Spleen (tissue), 11 donors: Measurements from ENCODE around the gene JOSD1. TPM values are rescaled to one million over a fixed set of nuclear protein-coding genes. Genes with fewer than 3 reads are reported as not detected.

ENCODE experiments used
- DNase-seq: peaks from one replicate; pipeline ENCODE4 v3.0.0-alpha.2; 2020
- H3K27ac ChIP-seq, 8 donors: fragments of 200-600 bp; sonication (generic) in 7 of 8; 1 replicate in 4 of 8; 2 replicates in 4 of 8; pipeline versions ENCODE4 v1.5.0 to v1.8.0; 2016 to 2021; ENCODE audit warnings: inconsistent platforms in 4 of 8, mild to moderate bottlenecking in 4 of 8, moderate library complexity in 1 of 8
- H3K27me3 ChIP-seq, 7 donors: fragments of 200-600 bp; sonication (generic) in 6 of 7; replicated peaks in 1 of 7; 1 replicate in 4 of 7; 2 replicates in 3 of 7; pipeline versions ENCODE4 v1.5.0 to v1.8.0; 2016 to 2021; ENCODE audit warnings: inconsistent platforms in 3 of 7, mild to moderate bottlenecking in 1 of 7
- H3K36me3 ChIP-seq, 6 donors: fragments of 200-600 bp; sonication (generic) in 5 of 6; 1 replicate in 4 of 6; 2 replicates in 2 of 6; pipeline versions ENCODE4 v1.5.0 to v1.8.0; 2016 to 2021; ENCODE audit warnings: inconsistent platforms in 2 of 6
- H3K4me1 ChIP-seq, 6 donors: fragments of 200-600 bp; sonication (generic) in 5 of 6; 1 replicate in 3 of 6; 2 replicates in 3 of 6; pipeline versions ENCODE4 v1.5.0 to v1.8.0; 2016 to 2021; ENCODE audit warnings: inconsistent platforms in 3 of 6
- H3K4me3 ChIP-seq, 8 donors: fragments of 200-600 bp; sonication (generic) in 7 of 8; 1 replicate in 4 of 8; 2 replicates in 4 of 8; pipeline versions ENCODE4 v1.5.0 to v1.8.0; 2016 to 2021; ENCODE audit warnings: inconsistent platforms in 4 of 8, mild to moderate bottlenecking in 4 of 8, moderate library complexity in 2 of 8
- H3K9me3 ChIP-seq, 8 donors: fragments of 200-600 bp; sonication (generic) in 7 of 8; 1 replicate in 4 of 8; 2 replicates in 4 of 8; pipeline versions ENCODE4 v1.5.0 to v1.8.0; 2016 to 2021; ENCODE audit warnings: inconsistent platforms in 4 of 8
- CTCF ChIP-seq, 11 experiments: fragments of 200-600 bp in 7 of 11; fragments of 450-650 bp in 4 of 11; sonication (generic) in 4 of 11; IDR thresholded peaks in 8 of 11; conservative IDR thresholded peaks in 3 of 11; 1 replicate in 7 of 11; 2 replicates in 4 of 11; pipeline versions ENCODE4 v1.4.0 to v1.8.0; 2016 to 2021; ENCODE audit warnings: antibody characterized with exemption in 11 of 11, inconsistent platforms in 4 of 11, mild to moderate bottlenecking in 1 of 11
- POLR2A ChIP-seq, 3 donors: fragments of 450-650 bp; IDR thresholded peaks; one replicate each; pipeline ENCODE4 v1.5.1; 2017; ENCODE audit warnings: antibody characterized with exemption in 3 of 3, mild to moderate bottlenecking in 1 of 3
- POLR2AphosphoS5 ChIP-seq, 3 donors: sonication (generic); formaldehyde crosslinking; IDR thresholded peaks; one replicate each; pipeline ENCODE4 v1.5.1; 2017; ENCODE audit warnings: antibody characterized with exemption in 3 of 3
- WGBS, 5 donors: extraction: QIAGEN DNeasy Blood & Tissue Kit in 3 of 5; methylation state at CpG; one replicate each; pipeline versions ENCODE4 v1.1.5 to v1.1.7; 2013 to 2018; 5-methylcytosine and 5-hydroxymethylcytosine counted together
- intact Hi-C: fragments of 100-400 bp; cut with DNase I; formaldehyde crosslinking; loops from one replicate; pipeline ENCODE4 v1.15.0; 2023; ENCODE audit warnings: low total_unique reads
- polyA plus RNA-seq, 3 donors: library from polyadenylated mRNA; stranded (reverse); fragments of 200-250 nt; gene quantifications; one replicate each; pipeline ENCODE4 v1.2.1, GENCODE V29; 2013
- total RNA-seq, 7 donors: library from RNA; depleted of rRNA in 3 of 7; stranded (reverse); fragments of >200 nt in 3 of 7; fragmentation: NEBNext Ultra II Directional in 4 of 7; extraction: Animal tissue kit (Norgen Biotek cat#: 25700) in 4 of 7; gene quantifications; one replicate each; pipeline versions ENCODE4 v1.1.0 to v1.2.1, GENCODE V29; 2016 to 2021
- donor health status: healthy with polysubstance abuse.
- donor health status: DM: no; HTN: no; CAD: no; lungs with moderate emphysema.
- donor health status: DM: no; HTN: no; CAD: no.
- donor health status: Bipolar disorder and iron deficiency.
- donor health status: healthy.
- donor health status: DM: no; HTN: no; CAD: no.
- donor health status: DM: yes; HTN: yes; CAD: no.

JOSD1 gene
- total and polyA plus RNA-seq, 10 donors, result 10.1 to 54.2 (median 33.2) TPM

GRCh38 chr22:38730411-38730871 is 29.7 kb upstream of the JOSD1 start:
- TF ChIP-seq POLR2A (IDR thresholded peaks at IDR 0.05) (no peak), CTCF (IDR thresholded peaks at IDR 0.05 in 8 of 11, conservative IDR thresholded peaks at IDR 0.05 in 3 of 11) (no peak), POLR2AphosphoS5 (IDR thresholded peaks at IDR 0.05) (peak; percentile 38 to 75 (median 60))
- Histone ChIP-seq H3K27ac (no peak overlapping the region), H3K4me1 (peaks cover 5 to 60% (median 20%) of the 10 kb centered on the region in 6 donors), H3K36me3 (peaks cover 0 to 100% (median 89%) of the 10 kb centered on the region in 6 donors), H3K27me3 (no peaks in the 10 kb centered on the region), H3K9me3 (no peaks in the 10 kb centered on the region), H3K4me3 (no peak overlapping the region)
- intact Hi-C loops, result no loop called here
- WGBS, 5 donors, result 94 to 96% (median 95%) methylated on average over 6 to 13 of the region's 13 CpGs
- peak; percentile 59 for DNase-seq

- intact Hi-C loops, result no loop called here
- no peaks in the 10 kb centered on the region for H3K9me3 ChIP-seq
- H3K36me3 ChIP-seq, result peaks cover 0 to 100% (median 89%) of the 10 kb centered on the region in 6 donors
- peaks cover 5 to 55% (median 18%) of the 10 kb centered on the region in 6 donors for H3K4me1 ChIP-seq
- peak; percentile 63 for DNase-seq
- no peak overlapping the region for H3K4me3 ChIP-seq
- no peak overlapping the region for H3K27ac ChIP-seq
- 88 to 94% (median 90%) methylated on average over 6 of the region's 6 CpGs for WGBS, 5 donors
- no peaks in the 10 kb centered on the region for H3K27me3 ChIP-seq
- no peak for TF ChIP-seq POLR2AphosphoS5 (IDR thresholded peaks at IDR 0.05)
- no peak for TF ChIP-seq CTCF (IDR thresholded peaks at IDR 0.05 in 8 of 11, conservative IDR thresholded peaks at IDR 0.05 in 3 of 11)
- TF ChIP-seq POLR2A (IDR thresholded peaks at IDR 0.05), result no peak
These were observed 29.2 kb upstream of the JOSD1 start for GRCh38 chr22:38729946-38730345.

GRCh38 chr22:38728871-38729796 is 28.4 kb upstream of the JOSD1 start:
- peak overlapping the region in 2 of 8 donors; percentile 10 to 44 for H3K27ac ChIP-seq
- no peaks in the 10 kb centered on the region for H3K27me3 ChIP-seq
- intact Hi-C loops, result no loop called here
- DNase-seq, result peak; percentile 48
- peaks cover 3 to 100% (median 92%) of the 10 kb centered on the region in 6 donors for H3K36me3 ChIP-seq
- no peaks in the 10 kb centered on the region for H3K9me3 ChIP-seq
- H3K4me3 ChIP-seq, result no peak overlapping the region
- 90 to 97% (median 93%) methylated on average over 16 to 18 of the region's 18 CpGs for WGBS, 5 donors
- TF ChIP-seq CTCF (IDR thresholded peaks at IDR 0.05 in 8 of 11, conservative IDR thresholded peaks at IDR 0.05 in 3 of 11), result no peak
- peak; percentile 27 to 67 (median 29) for TF ChIP-seq POLR2AphosphoS5 (IDR thresholded peaks at IDR 0.05)
- peaks cover 5 to 47% (median 15%) of the 10 kb centered on the region in 6 donors for H3K4me1 ChIP-seq
